HG03460 (cell line): ENCODE results near the gene ARCN1.

Experiments
- ATAC-seq: cut with Tn5 transposase; IDR thresholded peaks from one replicate; pipeline ENCODE4 v1.9.1; 2021; ENCODE audit not compliant: unreplicated experiment

Gene ARCN1

GRCh38 chr11:118572061-118572980 lies at the start of gene ARCN1:
ARCN1 (plus strand) TSS chr11:118572409; CDS start chr11:118572548, 139 bp downstream.
- ATAC-seq, result peak; percentile 76

GRCh38 chr11:118522571-118523072 lies 49.6 kb upstream of the ARCN1 start:
- ATAC-seq, result no peak

- ATAC-seq, result no peak
Observed at GRCh38 chr11:118524356-118524755, 47.9 kb upstream of the ARCN1 start.

- no peak for ATAC-seq
Observed at GRCh38 chr11:118524757-118525470, 47.3 kb upstream of the ARCN1 start.

- ATAC-seq, result no peak
Observed at GRCh38 chr11:118526688-118527087, 45.5 kb upstream of the ARCN1 start.

- ATAC-seq, result no peak
Observed at GRCh38 chr11:118527109-118527508, 45.1 kb upstream of the ARCN1 start, which contains the start of gene TTC36. TTC36 (plus strand) TSS chr11:118527474; CDS start chr11:118527495, 21 bp downstream.

GRCh38 chr11:118528511-118528910 lies 43.7 kb upstream of the ARCN1 start:
- no peak for ATAC-seq

GRCh38 chr11:118529584-118530175 lies 42.5 kb upstream of the ARCN1 start:
- ATAC-seq, result no peak

GRCh38 chr11:118530180-118530682 lies 42.0 kb upstream of the ARCN1 start:
- no peak for ATAC-seq

GRCh38 chr11:118530683-118531596 lies 41.3 kb upstream of the ARCN1 start, which contains the start of gene TMEM25:
TMEM25 (plus strand) TSS chr11:118531192; CDS start chr11:118531802, 610 bp downstream.
- ATAC-seq, result peak; percentile 69

- no peak for ATAC-seq
Observed at GRCh38 chr11:118531597-118532084, 40.6 kb upstream of the ARCN1 start.

GRCh38 chr11:118532091-118532490 lies 40.1 kb upstream of the ARCN1 start:
- ATAC-seq, result no peak

- no peak for ATAC-seq
Observed at GRCh38 chr11:118532852-118533768, 39.1 kb upstream of the ARCN1 start.

- ATAC-seq, result no peak
Observed at GRCh38 chr11:118533769-118534729, 38.2 kb upstream of the ARCN1 start.

- ATAC-seq, result no peak
Observed at GRCh38 chr11:118535261-118535660, 36.9 kb upstream of the ARCN1 start.

- ATAC-seq, result no peak
Observed at GRCh38 chr11:118536726-118537125, 35.5 kb upstream of the ARCN1 start.

GRCh38 chr11:118537409-118537980 lies 34.7 kb upstream of the ARCN1 start:
- no peak for ATAC-seq
